ENCODE measurements around the gene TCOF1. TPM values are rescaled to one million over a fixed set of nuclear protein-coding genes. Genes with fewer than 3 reads are reported as not detected.
A peak's percentile ranks its signal among the peaks of the same experiment; 100 is the strongest.

Gene TCOF1
- total RNA-seq, 4 donors from 2014 or later = 27.4 to 46.0 (median 36.3) TPM

GRCh38 chr5:150320044-150320613, 37.4 kb upstream of the TCOF1 start:
- no peaks in the 10 kb centered on the region for H3K9me3 ChIP-seq
- intact Hi-C loops (cut with DNase I) = no loop called here
- 45% methylated on average over 2 of the region's 2 CpGs for WGBS
- peak overlapping the region in 3 of 4 donors; percentile 29 to 55 (median 30) for H3K27ac ChIP-seq (replicated peaks in 1 of 4)
- TF ChIP-seq CTCF (IDR thresholded peaks at IDR 0.05) (no peak), EP300 (IDR thresholded peaks at IDR 0.05) (no peak), POLR2AphosphoS5 (IDR thresholded peaks at IDR 0.05) (peak; percentile 22 to 76)
- H3K36me3 ChIP-seq = no peaks in the 10 kb centered on the region
- DNase-seq (ENCODE audit: extremely low spot score) = peak; percentile 95
- no peaks in the 10 kb centered on the region for H3K27me3 ChIP-seq
- peaks cover 2 to 20% (median 14%) of the 10 kb centered on the region in 4 donors for H3K4me1 ChIP-seq
- no peak overlapping the region for H3K4me3 ChIP-seq

GRCh38 chr5:150321211-150321610, 36.3 kb upstream of the TCOF1 start:
- Histone ChIP-seq H3K4me3 (no peak overlapping the region), H3K27me3 (no peaks in the 10 kb centered on the region), H3K4me1 (peaks cover 2 to 20% (median 14%) of the 10 kb centered on the region in 4 donors), H3K9me3 (no peaks in the 10 kb centered on the region), H3K36me3 (no peaks in the 10 kb centered on the region), H3K27ac (replicated peaks in 1 of 4) (no peak overlapping the region)
- no peak for TF ChIP-seq CTCF (IDR thresholded peaks at IDR 0.05)
- TF ChIP-seq POLR2A (IDR thresholded peaks at IDR 0.05; ENCODE audit: low read depth) = no peak
- no peak for TF ChIP-seq EP300 (IDR thresholded peaks at IDR 0.05)
- no peak for TF ChIP-seq POLR2AphosphoS5 (IDR thresholded peaks at IDR 0.05)
- DNase-seq (ENCODE audit: extremely low spot score) = no peak
- 100% methylated on average over 1 of the region's 1 CpG for WGBS
- intact Hi-C loops (cut with DNase I) = no loop called here

- no peak overlapping the region for H3K27ac ChIP-seq (replicated peaks in 1 of 4)
- H3K4me1 ChIP-seq = peaks cover 2 to 20% (median 14%) of the 10 kb centered on the region in 4 donors
- 100% methylated on average over 1 of the region's 1 CpG for WGBS
- H3K9me3 ChIP-seq = no peaks in the 10 kb centered on the region
- no peaks in the 10 kb centered on the region for H3K27me3 ChIP-seq
- no peak for TF ChIP-seq POLR2AphosphoS5 (IDR thresholded peaks at IDR 0.05)
- DNase-seq (ENCODE audit: extremely low spot score) = no peak
- no peak overlapping the region for H3K4me3 ChIP-seq
- intact Hi-C loops (cut with DNase I) = no loop called here
- no peaks in the 10 kb centered on the region for H3K36me3 ChIP-seq
Observed at GRCh38 chr5:150321784-150322183, 35.7 kb upstream of the TCOF1 start.

GRCh38 chr5:150322202-150322601, 35.3 kb upstream of the TCOF1 start:
- Histone ChIP-seq H3K27ac (replicated peaks in 1 of 4) (no peak overlapping the region), H3K9me3 (no peaks in the 10 kb centered on the region), H3K4me1 (peaks cover 2 to 20% (median 14%) of the 10 kb centered on the region in 4 donors), H3K4me3 (no peak overlapping the region), H3K27me3 (no peaks in the 10 kb centered on the region), H3K36me3 (no peaks in the 10 kb centered on the region)
- TF ChIP-seq POLR2AphosphoS5 (IDR thresholded peaks at IDR 0.05) (no peak), POLR2A (IDR thresholded peaks at IDR 0.05; ENCODE audit: low read depth) (no peak), EP300 (IDR thresholded peaks at IDR 0.05) (no peak)
- DNase-seq (ENCODE audit: extremely low spot score) = no peak
- intact Hi-C loops (cut with DNase I) = no loop called here

GRCh38 chr5:150323092-150323491, 34.4 kb upstream of the TCOF1 start:
- no peak for TF ChIP-seq POLR2A (IDR thresholded peaks at IDR 0.05; ENCODE audit: low read depth)
- no peak for TF ChIP-seq EP300 (IDR thresholded peaks at IDR 0.05)
- no peak for TF ChIP-seq CTCF (IDR thresholded peaks at IDR 0.05)
- TF ChIP-seq POLR2AphosphoS5 (IDR thresholded peaks at IDR 0.05) = no peak
- intact Hi-C loops (cut with DNase I) = no loop called here
- Histone ChIP-seq H3K27ac (replicated peaks in 1 of 4) (no peak overlapping the region), H3K4me1 (peaks cover 2 to 20% (median 14%) of the 10 kb centered on the region in 4 donors), H3K27me3 (no peaks in the 10 kb centered on the region), H3K4me3 (no peak overlapping the region), H3K9me3 (no peaks in the 10 kb centered on the region), H3K36me3 (no peaks in the 10 kb centered on the region)
- DNase-seq (ENCODE audit: extremely low spot score) = no peak
- 88% methylated on average over 6 of the region's 6 CpGs for WGBS

- intact Hi-C loops (cut with DNase I) = no loop called here
- DNase-seq (ENCODE audit: extremely low spot score) = no peak
- peaks cover 2 to 20% (median 13%) of the 10 kb centered on the region in 4 donors for H3K4me1 ChIP-seq
- no peaks in the 10 kb centered on the region for H3K9me3 ChIP-seq
- H3K4me3 ChIP-seq = no peak overlapping the region
- WGBS = 80% methylated on average over 8 of the region's 8 CpGs
- no peaks in the 10 kb centered on the region for H3K36me3 ChIP-seq
- no peak overlapping the region for H3K27ac ChIP-seq (replicated peaks in 1 of 4)
- H3K27me3 ChIP-seq = no peaks in the 10 kb centered on the region
- TF ChIP-seq POLR2A (IDR thresholded peaks at IDR 0.05; ENCODE audit: low read depth) (no peak), CTCF (IDR thresholded peaks at IDR 0.05) (no peak), POLR2AphosphoS5 (IDR thresholded peaks at IDR 0.05) (no peak), EP300 (IDR thresholded peaks at IDR 0.05) (no peak)
Observed at GRCh38 chr5:150323819-150324218, 33.7 kb upstream of the TCOF1 start.

All from esophagus muscularis mucosa (tissue), 4 donors.